GM19240 (cell line): Measurements from ENCODE around the gene EME1.

Experiments
- DNase-seq: peaks from one replicate; pipeline ENCODE4 v3.0.0; 2011; ENCODE audit warnings: low spot score; ENCODE audit not compliant: insufficient read length

EME1 gene

GRCh38 chr17:50361561-50362480 lies 11.2 kb upstream of the EME1 start:
- DNase-seq = peak; percentile 65

- DNase-seq = no peak
These were observed 10.4 kb upstream of the EME1 start for GRCh38 chr17:50362661-50363060.

GRCh38 chr17:50363217-50364060 lies 9.6 kb upstream of the EME1 start:
- DNase-seq = no peak

GRCh38 chr17:50364061-50364458 lies 9.0 kb upstream of the EME1 start:
- DNase-seq = no peak

GRCh38 chr17:50364715-50365114 lies 8.3 kb upstream of the EME1 start:
- no peak for DNase-seq

GRCh38 chr17:50365165-50365564 lies 7.9 kb upstream of the EME1 start:
- no peak for DNase-seq

- no peak for DNase-seq
These were observed 7.2 kb upstream of the EME1 start for GRCh38 chr17:50365649-50366393.

GRCh38 chr17:50367401-50367800 lies 5.6 kb upstream of the EME1 start:
- DNase-seq = no peak

GRCh38 chr17:50370052-50370451 lies 3.0 kb upstream of the EME1 start:
- DNase-seq = no peak

GRCh38 chr17:50371526-50371925 lies 1.5 kb upstream of the EME1 start:
- DNase-seq = no peak

- DNase-seq = no peak
These were observed 739 bp upstream of the EME1 start for GRCh38 chr17:50372222-50372757.

GRCh38 chr17:50373705-50374104 lies 676 bp downstream of the EME1 start:
- DNase-seq = no peak

- DNase-seq = no peak
These were observed 3.0 kb downstream of the EME1 start for GRCh38 chr17:50375858-50376538.

- DNase-seq = no peak
These were observed 6.5 kb downstream of the EME1 start for GRCh38 chr17:50379351-50380132.

GRCh38 chr17:50380369-50381259 lies 7.6 kb downstream of the EME1 start:
- no peak for DNase-seq

GRCh38 chr17:50381260-50381815 lies 8.3 kb downstream of the EME1 start:
- DNase-seq = no peak

GRCh38 chr17:50381920-50382319 lies 8.9 kb downstream of the EME1 start:
- no peak for DNase-seq

GRCh38 chr17:50382931-50383330 lies 9.9 kb downstream of the EME1 start:
- DNase-seq = no peak

GRCh38 chr17:50386510-50386909 lies 13.5 kb downstream of the EME1 start:
- DNase-seq = no peak
